ENCODE measurements around the gene CTNNAL1. TPM values are rescaled to one million over a fixed set of nuclear protein-coding genes. Genes with fewer than 3 reads are reported as not detected.

The CTNNAL1 gene
- total and polyA plus RNA-seq, 2 of the 8 experiments (the other 6 are each of a cell fraction or from before 2014, with no cell fraction given) = 23.2 to 66.1 TPM

GRCh38 chr9:108928386-108928785, 84.9 kb downstream of the CTNNAL1 start:
- no peak overlapping the region for H3K4ac ChIP-seq (replicated peaks; ENCODE audit: insufficient read length, low read depth, low read length)
- no peaks in the 10 kb centered on the region for H3K27me3 ChIP-seq (replicated peaks in 1 of 4; ENCODE audit: control insufficient read depth in 3 of 4, extremely low read depth in 1 of 4, insufficient read depth in 3 of 4, low read length in 3 of 4)
- no peak for DNase-seq (ENCODE audit: low read depth in 1 of 2, low spot score in 2 of 2)
- H3K9me3 ChIP-seq (ENCODE audit: insufficient read depth in 2 of 2, low read depth in 1 of 2, low read length in 1 of 2) = no peaks in the 10 kb centered on the region
- H4K8ac ChIP-seq (ENCODE audit: extremely low read depth, insufficient read depth, low read length) = no peak overlapping the region
- peaks cover 0 to 2% (median under 1%) of the 10 kb centered on the region in 4 experiments; a peak in 4 of 7 replicates for H3K4me1 ChIP-seq (replicated peaks in 1 of 4; ENCODE audit: control insufficient read depth in 3 of 4, insufficient read depth in 4 of 4, low read length in 3 of 4)
- peaks cover 0 to 2% of the 10 kb centered on the region in 2 experiments for H4K20me1 ChIP-seq (replicated peaks in 1 of 2; ENCODE audit: control insufficient read depth in 1 of 2, insufficient read depth in 2 of 2, low read length in 2 of 2)
- no peak for TF ChIP-seq MAFK (IDR thresholded peaks at IDR 0.05; ENCODE audit: low read depth, low read length)
- no peak for TF ChIP-seq BRCA1 (IDR thresholded peaks at IDR 0.05; ENCODE audit: low read depth, low read length)
- TF ChIP-seq CHD1 (IDR thresholded peaks at IDR 0.05; ENCODE audit: low read depth, low read length) = no peak
- TF ChIP-seq ATF3 (IDR thresholded peaks at IDR 0.05; ENCODE audit: insufficient read depth, low read depth, low read length) = no peak
- no peak for TF ChIP-seq KDM4A (IDR thresholded peaks at IDR 0.05; ENCODE audit: low read depth, low read length, severe bottlenecking)
- TF ChIP-seq TBP (IDR thresholded peaks at IDR 0.05; ENCODE audit: low read depth, low read length) = no peak
- no peak for TF ChIP-seq MAX (IDR thresholded peaks at IDR 0.05)
- peaks cover 2% of the 10 kb centered on the region for H3K79me1 ChIP-seq (ENCODE audit: low read depth, low read length)
- H2AFZ ChIP-seq (ENCODE audit: low read length) = no peak overlapping the region
- no peak overlapping the region for H3K23ac ChIP-seq (ENCODE audit: insufficient read length)
- H3K9ac ChIP-seq (replicated peaks in 1 of 4; ENCODE audit: extremely low read depth in 1 of 4, low read depth in 3 of 4, low read length in 3 of 4) = no peak overlapping the region
- ChIA-PET POLR2A (ENCODE audit: partially characterized antibody) (no interaction called here), CTCF (ENCODE audit: partially characterized antibody) (no interaction called here)
- no peak overlapping the region for H2BK5ac ChIP-seq (ENCODE audit: low read depth, low read length)
- H3K79me2 ChIP-seq (ENCODE audit: control insufficient read depth in 1 of 2, insufficient read depth in 2 of 2, low read length in 2 of 2) = peaks cover 10 to 26% of the 10 kb centered on the region in 2 experiments
- H3K23me2 ChIP-seq (ENCODE audit: low read depth, low read length) = peaks cover 8% of the 10 kb centered on the region
- H2BK15ac ChIP-seq (ENCODE audit: low read length) = no peak overlapping the region
- no peak overlapping the region for H2BK20ac ChIP-seq (ENCODE audit: low read length)
- H3K27ac ChIP-seq (ENCODE audit: low read depth, low read length) = no peak overlapping the region
- 73% methylated on average over 2 of the region's 2 CpGs; no CpG with 5 or more reads in 1 of the 2 experiments for WGBS, 2 experiments (ENCODE audit: extremely low coverage in 1 of 2, insufficient coverage in 1 of 2, insufficient read length in 1 of 2, insufficient replicate concordance in 2 of 2, low coverage in 1 of 2, low lambda C conversion rate in 2 of 2, missing lambda C conversion rate in 1 of 2)
- H4K5ac ChIP-seq (ENCODE audit: insufficient read length, low read depth, low read length) = no peak overlapping the region
- H3K4me3 ChIP-seq (ENCODE audit: extremely low read depth in 1 of 4, insufficient read depth in 2 of 4, low read depth in 3 of 4, low read length in 4 of 4) = no peak overlapping the region
- H4K91ac ChIP-seq (replicated peaks; ENCODE audit: insufficient read length, low read length) = no peak overlapping the region
- no peak overlapping the region for H2BK120ac ChIP-seq (replicated peaks; ENCODE audit: low read depth, low read length)
- no peak overlapping the region for H2AK5ac ChIP-seq (ENCODE audit: low read depth, low read length)
- no peak overlapping the region for H3K14ac ChIP-seq (ENCODE audit: insufficient read length)
- H2BK12ac ChIP-seq (ENCODE audit: low read depth, low read length) = no peak overlapping the region
- H3K4me2 ChIP-seq (ENCODE audit: insufficient read depth in 1 of 2, low read depth in 2 of 2, low read length in 2 of 2) = no peak overlapping the region
- peaks cover 19 to 39% (median 32%) of the 10 kb centered on the region in 4 experiments for H3K36me3 ChIP-seq (ENCODE audit: control insufficient read depth in 2 of 4, insufficient read depth in 4 of 4, low read length in 3 of 4)
- no peak overlapping the region for H3K56ac ChIP-seq (replicated peaks; ENCODE audit: insufficient read length, low read depth, low read length)
- H3K18ac ChIP-seq (ENCODE audit: extremely low read depth, low read length) = no peak overlapping the region
- no peak for FAIRE-seq
